HG03439 (cell line): ENCODE measurements around the gene MEN1.

Experiments used
- ATAC-seq: cut with Tn5 transposase; IDR thresholded peaks from one replicate; pipeline ENCODE4 v1.9.1; 2021; ENCODE audit warnings: mild to moderate bottlenecking, moderate library complexity; ENCODE audit not compliant: unreplicated experiment

Gene MEN1

DNA sequence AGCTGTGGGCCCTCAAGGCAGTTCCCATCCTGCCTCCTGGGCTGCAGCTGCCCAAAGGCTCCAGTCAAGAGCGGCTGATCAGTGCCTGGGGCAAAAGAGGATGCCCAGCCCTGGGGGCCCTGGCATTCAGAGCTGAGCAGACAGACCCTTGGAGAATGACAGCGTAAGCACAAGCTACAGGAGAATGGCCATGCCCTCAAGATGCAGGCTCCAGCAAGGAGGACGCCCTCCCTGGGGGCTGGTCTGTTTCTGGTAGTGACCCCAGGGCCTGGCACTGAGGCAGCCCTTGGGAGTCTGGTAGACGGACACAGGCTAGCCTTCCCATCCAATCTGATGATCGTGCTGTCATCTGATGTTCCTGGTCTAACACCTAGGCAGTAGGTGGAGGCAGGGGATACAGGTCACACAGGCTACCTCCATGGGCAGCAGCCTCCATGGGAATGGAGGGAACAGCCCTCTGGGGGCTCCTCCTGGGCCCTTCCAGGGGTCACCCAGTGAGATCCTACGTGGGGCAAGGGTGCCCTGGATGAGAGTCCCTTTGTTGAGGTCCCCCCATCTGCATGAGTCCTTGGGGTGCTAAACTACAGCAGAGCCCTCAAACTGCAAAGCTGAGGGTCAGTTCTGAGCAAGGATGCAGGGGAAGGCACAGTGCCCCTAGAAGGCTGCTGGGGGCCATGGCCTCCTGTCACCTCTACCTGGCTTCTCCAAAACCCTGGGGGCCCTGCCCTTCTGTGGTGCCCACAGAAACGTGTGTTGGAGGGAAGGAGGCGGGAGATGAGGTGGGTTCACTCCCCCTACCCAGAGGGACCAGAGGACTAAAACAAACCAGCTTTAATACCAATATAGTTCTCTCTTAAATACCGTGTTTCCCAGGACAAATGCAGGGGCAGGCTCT, 21.8 kb downstream of the MEN1 start:
- ATAC-seq: no peak

DNA sequence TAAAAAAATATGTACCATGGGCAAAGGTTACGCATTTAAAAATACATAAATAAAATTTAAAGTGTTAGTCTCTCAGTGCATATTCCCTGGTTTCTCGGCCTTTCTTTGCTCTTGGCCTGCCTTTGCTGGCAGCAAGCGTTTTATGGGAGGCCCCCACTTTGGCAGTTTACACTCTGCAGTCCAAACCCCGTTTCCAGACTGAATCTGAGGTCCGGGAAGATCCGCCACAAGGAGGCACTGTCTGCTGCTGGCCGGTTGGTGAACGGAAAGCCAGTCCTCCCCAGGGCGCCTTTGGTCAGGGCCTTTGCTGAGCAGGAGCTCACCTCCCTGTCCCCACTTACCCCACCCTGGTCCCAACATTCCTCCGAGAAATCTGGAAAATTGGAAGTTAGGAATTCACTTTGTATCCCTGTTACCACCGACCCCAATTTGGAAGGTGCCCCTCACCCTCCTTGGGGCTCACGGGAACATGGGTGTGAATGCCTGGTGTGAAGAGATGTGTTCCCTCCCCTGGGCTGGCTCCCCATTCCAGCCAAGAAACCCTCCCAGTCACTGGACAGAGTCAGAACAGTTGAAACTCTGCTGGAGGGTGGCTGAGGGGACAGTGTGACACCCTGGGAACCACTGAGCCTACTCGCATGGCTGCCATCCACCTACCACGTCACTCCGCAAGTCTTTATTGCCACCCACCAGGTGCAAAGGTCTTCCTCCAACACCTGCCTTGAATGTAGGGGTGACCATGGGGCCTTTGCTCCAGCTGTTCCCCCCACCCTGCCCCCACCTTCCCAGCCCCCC, 22.6 kb downstream of the MEN1 start:
- no peak for ATAC-seq

DNA sequence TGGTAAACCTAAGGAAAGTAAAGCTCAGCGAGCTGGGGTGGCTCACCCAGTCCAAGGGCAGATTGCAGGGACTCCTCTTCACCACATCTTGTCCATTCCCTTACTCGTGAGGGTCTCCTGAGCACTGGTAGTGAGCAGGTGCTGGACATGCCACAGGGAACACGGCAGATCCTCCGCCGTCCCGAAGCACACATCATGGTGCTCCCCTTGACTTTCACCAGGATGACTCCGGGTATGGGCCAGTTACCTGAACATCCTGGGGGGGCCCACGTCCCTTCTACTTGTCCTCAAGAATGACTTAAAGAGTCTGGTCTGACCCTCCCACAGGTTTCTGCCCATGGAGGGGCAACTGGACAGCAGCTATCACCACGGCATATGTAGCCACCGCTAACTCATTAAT, 24.0 kb downstream of the MEN1 start:
- no peak for ATAC-seq

DNA sequence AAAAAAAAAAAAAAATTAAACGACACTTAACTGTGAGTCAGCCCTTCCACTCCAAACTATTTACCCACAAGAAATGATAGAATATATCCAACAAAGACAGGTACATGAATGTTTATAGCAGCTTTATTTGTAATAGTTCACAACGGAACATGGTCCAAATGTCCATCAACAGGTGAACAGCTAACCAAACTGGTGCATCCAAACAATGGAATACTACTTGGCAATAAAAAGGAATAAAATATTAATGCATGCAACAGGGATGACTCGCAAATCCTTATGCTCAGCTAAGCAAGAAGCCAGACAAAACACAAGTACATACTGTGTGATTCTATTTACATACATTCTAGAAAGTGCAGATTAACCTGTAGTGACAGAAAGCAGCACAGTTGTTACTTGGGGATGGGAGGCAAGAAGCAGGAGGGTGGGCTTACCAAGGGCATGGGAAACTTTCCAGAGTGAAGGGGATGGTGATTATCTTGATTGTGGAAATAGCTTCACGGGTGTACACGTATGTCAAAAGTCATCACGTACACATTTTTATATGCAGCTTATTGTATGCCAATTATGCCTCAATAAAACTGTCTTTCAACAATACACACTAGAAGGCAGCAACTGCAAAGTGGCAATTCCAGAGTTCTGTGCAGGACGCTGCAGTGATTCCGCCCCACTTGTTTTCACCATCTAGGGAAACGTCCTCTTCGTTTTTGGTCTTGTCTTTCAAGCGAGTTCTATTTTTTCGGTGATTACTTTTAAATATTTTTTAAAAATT, 25.4 kb downstream of the MEN1 start:
- ATAC-seq: no peak

DNA sequence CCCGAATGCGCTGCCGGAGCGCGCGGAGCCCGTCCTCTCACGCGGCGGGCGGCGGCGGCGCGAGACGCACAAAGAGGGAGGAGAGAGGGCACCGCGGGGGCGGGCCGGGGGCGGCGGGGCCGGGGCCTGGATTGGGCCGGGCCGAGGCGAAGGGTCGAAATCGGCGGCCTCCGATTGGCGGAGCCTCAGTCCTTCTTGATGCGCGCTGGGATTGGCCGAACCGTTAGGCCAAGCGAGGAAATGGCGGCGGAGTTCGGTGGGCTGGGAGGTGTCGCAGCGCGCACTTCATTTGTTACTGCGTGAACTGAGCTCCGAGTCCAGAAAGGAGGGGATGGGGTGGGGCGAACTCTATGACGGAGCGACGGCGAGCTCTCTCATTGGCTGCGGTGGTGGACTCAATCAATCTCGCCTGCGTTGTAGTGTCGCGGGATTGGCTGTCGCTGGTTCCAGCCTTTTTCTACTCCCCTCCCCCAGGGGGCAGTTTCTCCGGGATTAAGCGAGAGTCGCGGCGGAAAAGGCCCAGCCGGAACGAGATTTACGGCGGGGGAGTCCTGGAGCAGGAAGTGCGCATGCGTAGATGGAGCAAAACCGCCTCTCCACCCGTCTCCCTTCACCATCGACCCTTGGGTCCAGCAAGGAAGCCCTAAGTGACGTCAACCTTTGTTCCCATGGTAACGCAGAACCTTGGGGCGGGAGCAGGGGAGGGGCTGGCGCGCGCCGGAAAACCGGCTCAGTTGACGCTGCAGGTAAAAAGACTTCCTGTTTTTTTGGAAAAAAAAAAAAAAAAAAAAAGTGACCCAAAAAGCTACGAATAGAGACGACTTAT, 31.7 kb downstream of the MEN1 start, which contains the start of gene SF1:
SF1 (minus strand) TSS at position 70 of the 826 bp plus-strand sequence. CDS start 150 bp downstream, outside the sequence.
- peak; percentile 83 for ATAC-seq

DNA sequence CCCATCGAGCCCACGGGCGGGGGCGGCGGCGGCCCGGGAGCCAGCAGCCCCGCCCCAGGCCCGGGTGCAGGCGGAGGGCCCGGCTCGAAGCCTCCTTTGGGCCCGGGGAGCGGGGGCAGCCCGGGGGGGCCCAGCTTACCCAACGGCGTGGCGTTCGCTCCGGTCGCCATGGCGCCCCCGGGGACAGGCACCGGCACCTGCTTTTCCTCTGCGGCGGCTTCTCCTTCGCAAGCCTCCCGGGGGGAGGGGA, 32.2 kb downstream of the MEN1 start:
- no peak for ATAC-seq

DNA sequence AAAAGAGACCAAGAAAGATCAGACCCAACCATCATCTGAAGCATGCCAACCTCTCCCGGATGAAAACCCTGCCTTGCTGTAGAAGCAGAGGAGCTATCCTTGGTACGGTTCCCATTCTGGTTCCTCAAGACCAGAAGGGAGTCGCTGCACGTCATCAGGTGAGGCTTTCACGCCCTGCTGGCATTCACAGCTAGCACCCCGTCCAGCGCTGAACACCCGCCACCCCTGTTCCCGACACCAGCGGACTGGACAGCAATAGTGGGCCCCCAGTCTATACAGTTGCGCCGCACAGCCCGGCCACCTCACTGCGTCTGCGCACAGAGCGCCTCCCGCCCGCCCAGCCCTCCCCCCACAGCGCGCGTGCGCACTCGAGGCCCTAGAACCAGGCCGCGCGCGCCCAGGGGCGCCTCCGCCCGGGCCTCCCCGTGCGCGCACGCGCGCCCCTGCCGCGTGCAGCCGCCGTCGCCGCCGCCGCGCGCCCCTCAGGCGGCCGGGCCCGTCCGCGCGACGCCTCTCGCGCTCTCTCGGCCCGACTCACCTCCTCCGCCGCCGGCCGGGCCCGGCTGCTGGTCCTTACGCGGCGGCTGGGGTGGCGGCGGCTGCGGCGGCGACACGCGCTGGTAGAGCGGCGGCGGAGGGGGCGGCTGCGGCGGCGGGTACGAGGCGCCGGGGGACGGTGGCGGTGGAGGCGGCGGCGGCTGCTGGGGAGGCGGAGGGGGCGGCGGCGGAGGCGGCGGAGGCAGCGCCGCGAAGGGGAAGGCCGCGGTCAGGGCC, 32.7 kb downstream of the MEN1 start:
- ATAC-seq: peak; percentile 15

DNA sequence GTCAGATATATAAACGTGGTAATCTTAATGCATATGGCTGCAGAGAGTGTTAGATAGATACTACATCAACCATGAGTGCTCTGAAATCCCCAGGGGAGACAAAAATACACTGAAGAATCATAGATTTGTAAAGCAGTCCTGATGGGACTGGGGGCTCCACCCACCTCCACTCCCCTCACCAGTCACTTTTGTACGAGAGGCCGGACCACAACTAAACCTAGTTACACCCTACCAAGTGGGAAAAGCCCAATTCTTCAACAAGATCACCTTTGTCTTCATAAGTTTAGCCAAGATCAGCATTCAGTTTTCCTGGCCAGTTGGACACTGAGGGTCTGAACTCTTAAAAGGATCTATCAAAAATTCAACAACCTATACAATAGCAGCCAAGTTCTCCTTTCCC, 33.5 kb downstream of the MEN1 start:
- no peak for ATAC-seq

DNA sequence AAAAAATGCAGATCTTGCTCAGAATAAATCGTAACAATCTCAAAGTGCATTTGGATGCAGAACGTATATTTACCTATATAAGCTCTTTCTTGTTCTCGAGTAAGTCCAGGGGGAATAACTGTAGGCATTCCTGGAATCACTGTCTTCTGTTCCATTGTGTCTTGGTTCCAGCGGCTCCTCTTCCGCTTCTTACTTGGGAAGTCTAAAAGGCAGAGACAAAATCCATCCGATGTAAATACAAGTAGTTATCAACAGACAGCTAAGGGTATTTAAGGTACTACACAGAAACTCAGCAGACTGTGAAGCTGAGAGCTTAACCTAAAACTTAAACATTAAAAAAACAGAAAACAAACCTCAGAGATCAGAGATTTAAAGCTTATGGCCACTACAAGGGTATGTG, 33.9 kb downstream of the MEN1 start:
- ATAC-seq: no peak

DNA sequence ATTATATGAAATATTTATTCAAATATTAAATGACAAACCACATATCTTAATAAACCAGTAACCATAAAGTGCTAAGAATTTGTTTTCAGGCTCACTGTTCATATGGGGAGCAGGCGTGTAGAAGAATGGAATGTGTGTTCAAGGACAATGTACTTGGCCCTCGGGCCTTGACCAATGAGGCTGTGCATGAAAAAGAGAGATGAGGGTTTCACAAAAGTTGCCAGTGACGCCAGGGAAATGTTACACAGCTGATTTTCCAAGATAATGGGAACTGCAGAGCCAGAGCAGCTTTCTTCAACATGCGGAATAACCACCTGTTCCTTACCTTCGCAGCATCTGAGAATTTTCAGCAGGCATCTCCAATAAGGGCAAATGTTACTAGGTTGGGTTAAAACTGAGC, 36.2 kb downstream of the MEN1 start:
- no peak for ATAC-seq

DNA sequence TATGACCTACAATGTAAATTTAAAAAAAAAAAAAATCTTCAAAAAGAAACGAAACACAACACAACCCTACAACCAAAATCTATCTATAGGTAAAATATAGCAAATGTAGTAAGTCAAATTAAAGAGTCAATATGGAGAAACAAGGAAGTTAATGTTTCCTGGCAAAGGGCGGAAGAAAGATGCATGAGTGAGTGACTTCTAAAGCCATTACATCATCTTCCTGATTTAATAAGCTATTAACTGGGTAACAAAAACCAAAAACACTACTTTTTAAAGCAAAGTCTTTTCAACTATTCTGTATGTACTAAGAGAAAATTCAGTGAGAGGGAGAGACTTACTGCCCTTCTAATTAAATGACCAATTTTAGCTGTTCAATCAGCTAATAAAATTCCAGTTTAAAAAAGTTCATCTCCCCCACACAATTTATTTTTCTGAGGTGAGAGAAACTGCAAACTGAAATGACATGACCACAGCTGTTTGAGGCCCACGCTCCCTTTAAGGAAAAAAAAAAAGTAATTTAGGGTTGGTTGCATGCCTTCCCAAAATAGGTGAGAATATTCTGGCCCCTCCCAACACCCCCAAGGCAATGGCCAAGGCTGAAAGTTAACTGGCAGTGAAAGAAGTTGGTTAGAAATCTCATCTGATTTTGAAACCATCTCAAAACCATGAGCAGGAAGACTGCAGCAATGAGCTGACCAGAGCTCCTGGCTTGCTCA, 37.9 kb downstream of the MEN1 start:
- ATAC-seq: no peak

DNA sequence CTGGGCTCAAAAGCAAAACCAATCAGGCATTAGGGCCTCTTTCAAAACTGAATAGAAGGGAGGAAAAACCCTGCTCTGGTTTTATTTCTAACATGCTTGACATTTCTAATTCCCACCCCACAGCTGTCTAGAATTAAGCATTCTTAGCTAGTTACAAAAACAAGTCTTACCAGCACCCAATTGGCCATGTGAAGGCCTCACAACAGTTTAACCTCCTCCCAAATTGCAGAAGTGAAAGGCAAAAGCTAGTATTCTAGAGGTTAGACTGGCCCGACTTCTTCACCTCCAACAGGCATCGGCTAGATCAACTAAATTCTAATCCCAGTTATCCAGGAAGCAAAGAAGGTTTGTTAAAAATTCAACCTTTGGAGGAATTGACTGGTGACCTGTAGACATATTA, 38.5 kb downstream of the MEN1 start:
- no peak for ATAC-seq

DNA sequence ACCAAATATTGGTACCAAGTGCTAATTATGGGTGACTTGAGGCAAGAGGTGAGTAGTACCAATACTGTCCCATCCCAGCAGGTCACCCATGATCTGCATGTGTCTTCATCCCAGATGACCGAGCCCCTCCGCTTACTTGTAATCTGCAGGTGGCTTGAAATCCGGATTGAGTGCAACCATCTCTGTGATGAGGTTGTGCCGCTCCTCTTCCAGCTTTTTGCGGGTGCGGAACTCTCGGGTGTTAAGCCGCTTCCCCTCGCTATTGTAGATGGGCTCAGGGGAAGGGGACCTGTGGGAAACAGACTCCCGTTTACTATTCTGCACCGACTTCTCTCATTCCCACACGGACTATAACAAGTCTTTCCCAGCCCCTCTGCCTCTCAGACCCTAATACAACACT, 40.2 kb downstream of the MEN1 start:
- no peak for ATAC-seq

DNA sequence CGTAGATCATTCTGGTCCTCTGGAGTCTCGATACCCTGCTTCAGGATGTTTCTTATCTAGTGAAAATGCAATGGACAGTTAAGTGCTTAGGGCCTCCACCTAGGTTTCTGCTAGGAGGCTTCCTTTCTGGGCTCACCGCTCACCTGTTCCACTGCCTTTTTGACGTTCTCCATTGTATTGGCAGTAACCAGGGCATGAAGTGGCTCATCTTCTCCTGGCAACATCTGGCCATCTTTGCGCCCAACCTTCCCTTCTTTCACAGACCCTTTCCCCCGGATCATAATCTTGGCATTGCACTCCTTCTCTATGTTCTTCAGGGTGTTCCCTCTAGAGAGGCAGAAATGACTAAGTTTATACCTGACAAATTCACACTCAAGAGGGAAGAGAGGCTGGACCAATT, 41.1 kb downstream of the MEN1 start:
- ATAC-seq: no peak

DNA sequence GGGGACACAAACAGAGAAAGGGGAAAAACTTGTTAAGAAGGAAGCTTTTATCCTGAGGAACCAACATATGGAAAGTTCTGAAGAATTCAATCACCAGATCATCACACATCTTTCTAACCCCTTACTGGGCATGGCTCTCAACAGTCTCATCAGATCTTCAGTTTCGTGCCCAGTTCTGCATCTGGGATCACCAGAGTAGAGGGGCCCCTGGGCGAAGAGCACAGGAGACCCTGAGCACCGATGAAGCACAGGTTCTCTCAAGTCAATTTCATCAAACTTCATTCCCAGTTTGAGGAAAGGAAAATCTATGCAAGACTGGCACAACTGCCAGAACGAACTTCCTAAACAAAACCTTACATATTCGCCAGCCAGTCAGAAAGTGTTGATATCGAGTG, 42.1 kb downstream of the MEN1 start:
- ATAC-seq: no peak

DNA sequence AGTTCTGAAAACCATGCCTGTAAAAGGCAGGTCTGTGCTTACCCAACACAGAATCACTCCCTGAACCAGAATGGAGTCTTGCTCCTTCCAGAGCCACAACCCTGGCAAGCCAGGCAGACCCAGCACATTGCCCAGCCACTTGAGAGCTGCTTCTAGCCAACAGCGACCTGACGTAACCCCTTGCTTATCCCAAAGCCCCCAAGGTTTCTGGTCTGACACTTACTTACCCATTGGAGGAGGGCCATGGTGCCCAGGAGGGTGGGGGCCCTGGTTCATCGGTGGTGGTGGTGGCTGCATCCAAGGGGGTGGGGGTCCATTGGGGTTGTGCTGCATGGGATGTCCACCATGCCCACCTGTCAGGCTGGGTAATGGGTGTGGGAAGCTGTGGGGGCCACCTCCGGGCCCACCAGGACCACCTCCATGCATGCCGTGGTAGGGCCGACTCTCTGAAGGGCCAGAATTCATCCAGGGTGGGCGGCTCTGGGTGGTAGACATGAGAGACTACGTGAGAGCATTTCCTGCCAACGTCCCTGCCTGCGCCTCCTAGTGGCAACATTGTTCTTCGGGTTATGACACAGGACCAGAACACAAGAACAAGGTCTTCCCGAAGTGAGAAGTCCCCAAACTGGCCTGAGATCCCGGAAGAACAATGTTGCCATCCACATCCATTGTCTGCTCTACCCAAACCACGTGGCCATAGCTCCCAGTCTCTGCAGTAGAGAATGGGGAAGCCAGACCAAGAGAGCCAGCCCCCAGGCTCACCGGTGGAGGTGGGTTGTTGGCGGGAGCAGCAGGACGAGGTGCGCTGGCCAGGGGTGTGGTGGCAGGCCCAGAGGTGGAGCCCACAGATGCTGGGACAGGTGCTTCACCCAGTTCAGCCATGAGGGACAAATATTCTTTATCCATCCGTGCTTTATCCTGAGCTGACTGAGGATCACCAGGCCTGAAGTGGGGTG, 42.7 kb downstream of the MEN1 start:
- no peak for ATAC-seq

DNA sequence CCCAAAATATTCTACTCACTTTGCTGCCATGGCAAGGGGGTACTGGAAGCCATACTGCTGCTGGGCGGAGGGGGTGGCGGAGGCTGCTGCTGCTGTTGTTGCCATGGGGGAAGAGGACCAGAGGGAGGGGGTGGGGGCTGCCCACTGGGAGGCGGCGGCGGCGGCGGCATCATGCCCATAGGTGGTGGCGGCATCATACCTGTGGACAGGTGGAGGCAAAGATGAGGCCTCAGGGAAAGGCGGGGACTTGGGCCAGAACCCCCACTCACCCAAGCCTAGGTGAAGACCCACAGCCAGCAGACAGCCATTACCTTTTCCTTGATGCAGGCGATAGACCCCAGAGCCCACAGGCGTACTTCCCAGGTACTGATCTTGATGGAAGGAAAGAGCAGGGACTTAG, 43.5 kb downstream of the MEN1 start:
- no peak for ATAC-seq
